CD4-positive, alpha-beta T cell treated with Interleukin-17A for 1 hour (primary cell): ENCODE results near the gene PTPN18.
A peak's percentile ranks its signal among the peaks of the same experiment; 100 is the strongest.

Experiments
- DNase-seq: peaks from one replicate; pipeline ENCODE4 v3.0.0-alpha.2; 2020

Gene PTPN18

GRCh38 chr2:130339885-130340745 lies 15.7 kb upstream of the PTPN18 start:
- DNase-seq, result no peak

DNA sequence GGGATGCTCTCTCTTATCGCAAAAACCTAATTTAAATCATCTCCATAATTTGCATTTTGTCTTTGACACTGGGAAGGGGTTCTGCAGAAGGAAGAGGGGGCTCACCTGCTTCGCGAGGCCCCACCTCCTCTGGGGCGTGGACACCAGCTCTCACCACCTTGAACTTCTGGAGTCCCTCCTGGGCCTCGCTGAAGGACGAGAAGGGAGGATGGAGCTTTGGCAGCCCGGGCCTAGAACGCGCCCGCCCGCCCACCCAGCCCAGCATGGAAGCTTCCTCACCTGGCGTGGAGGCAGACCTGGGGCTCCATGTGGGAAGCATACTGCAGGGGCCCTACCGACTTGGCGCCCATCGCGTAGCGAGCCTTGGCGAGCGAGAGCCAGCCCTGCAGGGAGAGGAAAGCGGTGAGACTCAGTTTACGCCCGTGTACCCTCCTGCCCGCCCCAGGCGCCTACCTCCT lies 14.3 kb upstream of the PTPN18 start:
- peak; percentile 33 for DNase-seq

DNA sequence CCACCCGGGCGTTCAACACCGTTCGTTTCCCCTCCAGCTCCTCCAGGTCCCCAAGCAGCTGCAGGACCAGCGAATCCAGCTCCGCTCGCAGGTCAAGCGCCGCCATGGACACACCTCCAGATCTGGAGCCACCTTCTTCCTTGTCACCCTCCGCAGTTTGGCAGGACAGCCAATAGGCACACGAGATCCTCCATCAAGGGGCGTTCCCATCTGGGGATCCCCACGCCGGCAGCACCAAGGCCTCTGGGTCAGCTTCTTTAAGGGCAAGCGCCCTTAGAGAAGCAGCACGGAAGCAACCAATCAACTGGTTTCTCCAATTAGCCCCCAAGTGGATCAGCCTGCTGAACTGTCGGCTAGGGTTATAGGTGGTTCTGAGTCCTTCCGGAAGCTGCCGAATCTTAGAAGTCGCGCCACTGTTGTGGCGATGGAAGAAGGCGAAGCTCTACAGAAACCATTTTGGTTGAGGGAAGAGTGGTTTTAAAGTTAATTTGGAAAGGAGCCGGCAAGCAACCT lies 13.8 kb upstream of the PTPN18 start:
- DNase-seq, result peak; percentile 92

- peak; percentile 99 for DNase-seq
These were observed 13.2 kb upstream of the PTPN18 start, which contains the start of gene IMP4 for GRCh38 chr2:130342533-130343275. TSS of gene IMP4 (plus strand) at chr2:130342897. CDS start at chr2:130342933, 36 bp downstream.

DNA sequence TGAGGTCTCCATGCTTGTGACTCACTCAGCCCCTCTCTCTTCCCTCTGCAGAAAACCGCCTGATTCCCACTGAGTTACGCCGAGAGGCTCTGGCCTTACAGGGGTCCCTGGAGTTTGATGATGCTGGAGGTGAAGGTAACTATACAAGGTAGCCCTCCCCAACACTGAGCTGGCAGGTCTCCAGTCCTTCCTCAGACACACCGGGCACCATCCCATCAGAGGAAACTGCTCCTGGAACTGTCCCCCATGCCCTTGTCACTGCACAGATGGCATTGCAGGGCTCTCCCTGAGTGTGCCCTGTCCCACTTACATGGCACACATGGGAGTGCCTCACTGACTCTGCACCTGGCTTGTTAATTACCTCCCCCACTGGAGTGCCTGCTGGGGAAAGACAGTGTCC lies 11.3 kb upstream of the PTPN18 start:
- DNase-seq, result no peak

GRCh38 chr2:130345091-130345490 lies 10.8 kb upstream of the PTPN18 start:
- DNase-seq, result no peak

- no peak for DNase-seq
These were observed 10.2 kb upstream of the PTPN18 start for GRCh38 chr2:130345611-130346010.

GRCh38 chr2:130346041-130346740 lies 9.7 kb upstream of the PTPN18 start:
- no peak for DNase-seq

- DNase-seq, result no peak
These were observed 9.2 kb upstream of the PTPN18 start for GRCh38 chr2:130346741-130347066.

GRCh38 chr2:130347220-130347925 lies 8.5 kb upstream of the PTPN18 start:
- no peak for DNase-seq

- no peak for DNase-seq
These were observed 6.7 kb upstream of the PTPN18 start for GRCh38 chr2:130349174-130349573.

GRCh38 chr2:130351711-130352110 lies 4.1 kb upstream of the PTPN18 start:
- no peak for DNase-seq

DNA sequence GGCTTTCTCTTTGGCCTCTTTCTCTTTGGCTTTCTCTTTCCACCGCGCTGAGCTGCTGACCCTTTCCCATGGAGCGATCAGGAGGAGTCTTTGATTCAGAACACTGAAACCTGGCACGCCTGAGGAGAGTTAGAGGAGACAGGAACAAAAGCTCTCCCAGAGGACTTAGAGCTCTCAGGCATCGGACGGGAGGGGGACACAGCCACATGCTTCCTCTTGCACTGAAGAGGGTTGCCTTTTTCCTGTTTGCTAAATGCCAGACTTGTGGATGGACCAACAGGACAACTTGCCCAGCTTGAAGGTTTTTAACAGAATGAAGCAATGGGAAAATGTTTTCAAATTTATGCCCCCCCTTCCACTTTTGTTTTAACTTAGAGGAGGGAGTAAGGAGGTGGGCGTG lies 3.6 kb upstream of the PTPN18 start:
- DNase-seq, result no peak

- no peak for DNase-seq
These were observed 2.3 kb upstream of the PTPN18 start for GRCh38 chr2:130353291-130354138.

DNA sequence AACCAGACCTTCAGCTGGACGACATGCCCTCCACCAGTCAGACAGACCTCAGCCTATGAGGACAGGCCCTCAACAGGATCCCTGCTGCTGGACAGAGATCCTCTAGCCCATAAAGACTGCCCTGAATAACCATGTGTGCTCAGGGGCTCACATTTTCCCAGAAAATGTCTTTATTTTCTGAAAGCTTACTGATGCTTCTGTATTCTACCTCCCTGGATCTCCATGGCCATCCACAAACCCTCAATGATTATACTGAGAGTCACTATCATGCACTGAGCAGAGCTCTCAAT lies 1.8 kb upstream of the PTPN18 start:
- no peak for DNase-seq

- no peak for DNase-seq
These were observed 681 bp upstream of the PTPN18 start for GRCh38 chr2:130355172-130355577.

- DNase-seq, result no peak
These were observed 2.0 kb downstream of the PTPN18 start for GRCh38 chr2:130357864-130358263.

DNA sequence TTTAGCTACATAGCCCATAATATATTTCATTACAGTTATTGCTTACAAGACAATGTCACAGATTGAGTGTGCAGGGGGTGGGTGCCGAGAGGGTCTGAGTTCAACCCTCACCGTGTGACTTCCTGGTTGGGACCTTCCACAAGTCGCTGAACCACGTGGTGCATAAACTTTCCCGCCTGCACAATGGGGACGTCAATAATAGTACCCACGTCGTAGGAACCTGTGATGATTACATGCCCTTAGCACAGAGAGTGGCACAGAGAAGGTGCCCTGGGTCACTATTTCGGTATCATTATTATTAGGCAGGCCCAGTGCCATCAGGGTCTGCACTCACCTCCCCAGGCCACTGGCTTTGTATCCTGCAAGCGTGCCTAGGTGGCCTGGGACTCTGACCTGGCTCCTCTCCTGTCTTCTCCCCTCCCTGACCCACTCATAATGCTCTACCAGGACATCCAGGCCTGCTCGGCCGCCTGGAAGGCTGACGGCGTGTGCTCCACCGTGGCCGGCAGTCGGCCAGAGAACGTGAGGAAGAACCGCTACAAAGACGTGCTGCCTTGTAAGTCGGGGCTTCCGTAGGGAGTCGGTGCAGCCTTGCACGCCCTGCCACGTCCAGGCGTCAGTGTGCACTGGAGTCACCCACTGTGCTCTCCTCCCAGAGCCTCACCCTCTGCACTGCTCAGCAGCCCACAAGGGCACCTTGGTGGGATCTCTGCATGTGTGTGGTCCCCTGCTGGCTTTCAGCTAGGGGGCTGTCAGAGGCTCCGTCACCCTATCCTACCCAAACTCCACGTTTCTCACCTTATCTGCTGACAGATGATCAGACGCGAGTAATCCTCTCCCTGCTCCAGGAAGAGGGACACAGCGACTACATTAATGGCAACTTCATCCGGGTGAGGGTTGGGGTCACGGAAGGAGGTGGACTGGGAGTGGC lies 2.8 kb downstream of the PTPN18 start:
- no peak for DNase-seq

DNA sequence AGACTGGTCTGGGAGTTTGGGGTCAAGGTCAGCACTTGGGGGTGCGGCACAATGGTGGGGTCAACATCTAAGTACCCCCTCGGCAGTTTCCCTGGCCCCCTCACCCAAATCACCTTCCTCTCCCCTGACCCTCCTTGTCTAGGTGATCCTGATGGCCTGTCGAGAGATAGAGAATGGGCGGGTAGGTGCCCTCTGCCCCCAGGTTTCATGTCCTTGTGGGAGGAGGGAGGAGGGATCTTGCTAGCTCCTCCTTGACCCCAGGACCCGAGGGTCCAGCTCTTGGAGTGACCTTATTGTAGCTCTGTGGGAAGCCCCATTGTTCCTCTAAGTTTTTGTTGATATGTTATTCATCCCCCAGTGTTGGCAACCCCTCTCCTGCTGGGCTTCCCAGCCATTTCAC lies 3.6 kb downstream of the PTPN18 start:
- DNase-seq, result no peak

- no peak for DNase-seq
These were observed 7.6 kb downstream of the PTPN18 start for GRCh38 chr2:130363479-130363878.

- no peak for DNase-seq
These were observed 9.2 kb downstream of the PTPN18 start for GRCh38 chr2:130365075-130365474.
